Measurements from ENCODE around the gene KCNMA1. TPM values are rescaled to one million over a fixed set of nuclear protein-coding genes. Genes with fewer than 3 reads are reported as not detected.

Gene KCNMA1
- total RNA-seq, 2 donors from 2014 or later = 29.1 to 37.9 TPM

GRCh38 chr10:76864922-76865321, 772.7 kb downstream of the KCNMA1 start:
- no peak for DNase-seq (ENCODE audit: low spot score)
- no peak overlapping the region for H3K27ac ChIP-seq
- no peaks in the 10 kb centered on the region for H3K4me1 ChIP-seq (replicated peaks)
- TF ChIP-seq POLR2AphosphoS5 (IDR thresholded peaks at IDR 0.05) (no peak), POLR2A (IDR thresholded peaks at IDR 0.05) (no peak), CTCF (IDR thresholded peaks at IDR 0.05) (no peak)
- 85% methylated on average over 1 of the region's 1 CpG for WGBS
- H3K4me3 ChIP-seq = no peak overlapping the region
- H3K27me3 ChIP-seq (replicated peaks; ENCODE audit: insufficient read depth) = no peaks in the 10 kb centered on the region
- intact Hi-C loops (cut with DNase I) = no loop called here
- H3K9me3 ChIP-seq = no peaks in the 10 kb centered on the region
- H3K36me3 ChIP-seq = no peaks in the 10 kb centered on the region

DNA sequence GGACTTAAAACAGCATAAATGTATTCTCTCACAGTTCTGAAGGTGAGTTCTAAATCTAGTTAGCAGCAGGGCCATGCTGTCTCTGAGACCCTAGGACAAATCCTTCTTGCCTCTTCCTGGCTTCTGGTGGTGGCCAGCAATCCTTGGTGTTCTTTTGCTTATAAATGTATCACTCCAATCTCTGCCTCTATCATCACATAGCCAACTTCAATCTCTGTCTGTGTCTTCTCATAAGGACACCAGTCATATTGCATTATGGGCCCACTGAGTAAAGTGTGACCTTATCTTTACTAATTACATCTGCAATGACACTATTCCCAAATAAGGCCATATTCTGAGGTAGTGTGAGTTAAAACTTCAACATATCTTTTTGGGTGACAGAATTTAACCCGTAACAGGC, 778.9 kb downstream of the KCNMA1 start:
- H3K27ac ChIP-seq = no peak overlapping the region
- intact Hi-C loops (cut with DNase I) = no loop called here
- no peaks in the 10 kb centered on the region for H3K4me1 ChIP-seq (replicated peaks)
- no peaks in the 10 kb centered on the region for H3K27me3 ChIP-seq (replicated peaks; ENCODE audit: insufficient read depth)
- H3K36me3 ChIP-seq = no peaks in the 10 kb centered on the region
- TF ChIP-seq POLR2A (IDR thresholded peaks at IDR 0.05) (no peak), POLR2AphosphoS5 (IDR thresholded peaks at IDR 0.05) (no peak), CTCF (IDR thresholded peaks at IDR 0.05) (no peak)
- DNase-seq (ENCODE audit: low spot score) = no peak
- 93% methylated on average over 1 of the region's 1 CpG for WGBS
- no peaks in the 10 kb centered on the region for H3K9me3 ChIP-seq
- no peak overlapping the region for H3K4me3 ChIP-seq

- no peak for TF ChIP-seq POLR2A (IDR thresholded peaks at IDR 0.05)
- no peak for TF ChIP-seq POLR2AphosphoS5 (IDR thresholded peaks at IDR 0.05)
- no peak for TF ChIP-seq CTCF (IDR thresholded peaks at IDR 0.05)
- 70% methylated on average over 8 of the region's 8 CpGs for WGBS
- no peak for DNase-seq (ENCODE audit: low spot score)
- H3K4me1 ChIP-seq (replicated peaks) = no peaks in the 10 kb centered on the region
- H3K36me3 ChIP-seq = no peaks in the 10 kb centered on the region
- H3K4me3 ChIP-seq = no peak overlapping the region
- H3K9me3 ChIP-seq = no peaks in the 10 kb centered on the region
- no peak overlapping the region for H3K27ac ChIP-seq
- intact Hi-C loops (cut with DNase I) = no loop called here
- H3K27me3 ChIP-seq (replicated peaks; ENCODE audit: insufficient read depth) = no peaks in the 10 kb centered on the region
These were observed 796.8 kb downstream of the KCNMA1 start for GRCh38 chr10:76840802-76841201.

DNA sequence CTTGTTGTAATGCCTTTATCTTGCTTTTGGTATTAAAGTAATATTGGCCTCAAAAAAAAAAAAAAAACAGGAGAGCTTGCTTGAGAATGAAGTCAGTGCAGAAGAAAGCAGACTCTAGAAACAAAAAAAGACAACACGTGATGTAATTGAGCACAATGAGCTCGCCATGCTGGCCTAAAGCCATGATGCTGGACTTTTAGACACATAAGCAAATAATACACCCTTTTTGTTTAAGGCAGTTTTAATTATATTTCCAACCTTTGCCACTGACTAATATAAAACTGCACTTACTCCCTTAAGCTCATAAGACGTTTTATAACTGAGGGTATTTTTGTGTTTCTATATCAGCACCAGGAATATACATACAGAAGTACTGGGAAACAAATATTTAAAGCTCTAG, 798.3 kb downstream of the KCNMA1 start:
- no peaks in the 10 kb centered on the region for H3K4me1 ChIP-seq (replicated peaks)
- no peak overlapping the region for H3K4me3 ChIP-seq
- intact Hi-C loops (cut with DNase I) = no loop called here
- no peaks in the 10 kb centered on the region for H3K9me3 ChIP-seq
- no peak overlapping the region for H3K27ac ChIP-seq
- no peak for DNase-seq (ENCODE audit: low spot score)
- 21% methylated on average over 3 of the region's 3 CpGs for WGBS
- H3K27me3 ChIP-seq (replicated peaks; ENCODE audit: insufficient read depth) = no peaks in the 10 kb centered on the region
- no peaks in the 10 kb centered on the region for H3K36me3 ChIP-seq
- TF ChIP-seq CTCF (IDR thresholded peaks at IDR 0.05) (no peak), POLR2A (IDR thresholded peaks at IDR 0.05) (no peak), POLR2AphosphoS5 (IDR thresholded peaks at IDR 0.05) (no peak)

DNA sequence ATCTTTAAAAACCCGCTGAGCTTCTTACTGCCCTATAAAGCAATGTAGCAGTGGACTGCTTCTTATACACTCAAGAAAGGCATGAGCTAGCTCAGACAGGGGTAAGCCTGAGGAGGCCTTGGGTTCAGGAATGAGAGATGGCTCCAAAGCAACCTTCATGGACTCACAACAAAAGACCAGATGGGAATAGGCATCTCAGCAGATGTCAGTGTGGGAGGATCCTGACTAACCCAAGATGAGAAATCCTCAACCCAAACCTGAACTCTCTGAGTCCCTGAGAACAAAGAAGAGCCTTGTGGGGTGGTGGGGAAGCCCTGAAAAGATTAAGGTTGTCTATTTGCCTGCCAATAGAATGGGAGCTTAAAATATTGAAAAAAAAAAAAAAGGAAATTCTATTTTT, 807.4 kb downstream of the KCNMA1 start:
- no peak for TF ChIP-seq POLR2AphosphoS5 (IDR thresholded peaks at IDR 0.05)
- TF ChIP-seq CTCF (IDR thresholded peaks at IDR 0.05) = no peak
- no peak for TF ChIP-seq POLR2A (IDR thresholded peaks at IDR 0.05)
- Histone ChIP-seq H3K9me3 (no peaks in the 10 kb centered on the region), H3K4me1 (replicated peaks) (no peaks in the 10 kb centered on the region), H3K27me3 (replicated peaks; ENCODE audit: insufficient read depth) (no peaks in the 10 kb centered on the region), H3K27ac (no peak overlapping the region), H3K36me3 (no peaks in the 10 kb centered on the region), H3K4me3 (no peak overlapping the region)
- 77% methylated on average over 1 of the region's 1 CpG for WGBS
- intact Hi-C loops (cut with DNase I) = no loop called here
- no peak for DNase-seq (ENCODE audit: low spot score)
